Retinal pigment epithelial cell (primary cell): ENCODE data around the gene ATP5F1D.

Experiments used
- DNase-seq: peaks from one replicate; pipeline ENCODE4 v3.0.0-alpha.2; 2010; ENCODE audit warnings: low read depth
- H3K4me3 ChIP-seq: 2 replicates; pipeline ENCODE4 v1.5.1; 2011; ENCODE audit warnings: mild to moderate bottlenecking, low read length, control low read depth, moderate library complexity
- CTCF ChIP-seq: conservative IDR thresholded peaks from 2 replicates; pipeline ENCODE4 v1.5.1; 2011; ENCODE audit warnings: low read depth, low read length, control low read depth, inconsistent platforms

ATP5F1D gene

DNA sequence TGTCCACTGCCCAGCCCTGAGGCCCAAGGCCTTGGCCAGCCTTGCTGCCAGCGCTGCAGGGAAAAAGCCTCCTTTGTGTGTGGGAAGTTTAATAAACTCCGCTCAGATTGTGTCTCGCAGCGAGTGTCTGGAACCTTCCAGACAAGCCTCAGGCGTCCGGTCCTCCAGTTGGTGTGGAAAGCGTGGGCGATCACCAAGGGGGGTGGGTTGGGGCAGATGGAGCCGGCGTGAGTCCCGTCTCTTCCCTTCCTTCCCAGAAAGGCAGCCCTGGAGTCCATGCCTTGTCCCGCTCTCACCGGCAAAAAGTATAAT, 31.4 kb upstream of the ATP5F1D start:
- no peak for TF ChIP-seq CTCF
- no peak overlapping the region for H3K4me3 ChIP-seq
- DNase-seq, result no peak

GRCh38 chr19:1211494-1212234, 29.9 kb upstream of the ATP5F1D start:
- H3K4me3 ChIP-seq, result no peak overlapping the region
- DNase-seq, result no peak
- TF ChIP-seq CTCF, result no peak

DNA sequence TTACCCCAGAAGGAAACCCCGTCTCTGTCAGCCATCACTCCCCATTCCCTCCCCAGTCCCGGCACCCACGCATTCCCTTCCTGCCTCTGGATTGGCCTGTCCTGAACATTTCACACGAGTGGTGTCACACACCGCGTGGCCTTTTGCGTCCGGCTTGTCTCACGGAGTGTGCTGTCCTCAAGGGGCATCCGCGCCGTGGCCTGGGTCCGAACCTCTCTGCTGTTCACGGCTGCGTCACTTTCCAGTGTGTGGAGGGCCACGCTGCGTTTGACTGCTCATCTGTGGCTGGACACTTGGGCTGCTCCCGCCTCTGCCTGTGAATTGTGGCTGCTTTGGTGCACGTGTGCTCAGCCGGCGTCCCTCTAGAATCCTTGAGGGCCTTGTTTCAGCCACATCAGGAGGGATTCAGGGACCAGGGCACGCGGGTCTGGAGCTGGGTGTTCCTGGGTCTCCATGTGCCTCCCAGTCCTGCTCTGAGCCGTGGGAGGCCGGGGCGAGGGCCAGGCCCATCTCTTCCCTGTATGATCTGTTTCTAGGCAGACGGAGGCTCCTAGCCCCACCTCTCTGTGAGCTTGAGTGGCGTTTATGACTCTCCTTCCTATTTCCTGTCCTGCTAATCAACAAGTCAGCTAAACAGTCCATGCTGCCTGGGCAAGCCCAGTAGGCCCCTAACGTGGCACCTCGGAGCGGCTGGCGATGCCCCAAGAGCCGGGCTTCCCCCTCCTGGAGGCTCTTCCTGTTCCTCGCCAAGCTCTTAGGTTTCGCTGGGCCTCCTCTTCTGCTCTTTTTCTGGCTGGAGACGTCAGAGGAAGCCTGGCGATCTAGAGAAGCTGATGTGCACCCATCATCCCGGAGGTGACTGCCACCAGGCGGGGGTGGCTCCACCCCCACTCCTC, 27.9 kb upstream of the ATP5F1D start:
- H3K4me3 ChIP-seq, result no peak overlapping the region
- DNase-seq, result no peak
- no peak for TF ChIP-seq CTCF

DNA sequence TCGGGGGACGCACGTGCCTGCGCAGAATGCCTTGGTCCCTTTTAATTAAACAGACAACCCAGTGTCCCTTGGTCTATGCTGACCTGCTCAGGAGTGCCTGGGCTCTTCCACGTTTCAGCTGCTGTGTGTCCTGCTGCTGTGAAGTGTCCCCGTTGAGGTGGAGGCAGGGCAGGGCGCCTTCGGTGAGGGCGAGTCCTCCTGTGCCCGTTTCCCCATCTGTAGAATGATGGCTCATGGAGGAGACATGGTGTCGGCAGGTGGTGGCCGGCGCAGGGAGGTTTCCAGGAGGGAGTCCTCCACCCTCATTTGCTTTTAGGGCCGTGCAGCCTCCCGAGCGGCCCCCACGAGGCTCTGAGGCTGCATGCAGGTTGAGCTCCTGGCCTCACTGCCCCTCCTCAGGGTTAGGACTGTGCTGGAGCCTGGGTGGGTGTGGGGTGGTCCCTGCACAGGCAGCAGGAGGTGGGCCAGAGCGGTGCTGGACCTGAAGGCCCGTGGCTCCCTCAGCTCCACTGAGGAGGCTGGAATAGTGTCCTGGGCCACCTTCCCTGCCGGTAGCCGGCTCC, 27.2 kb upstream of the ATP5F1D start:
- DNase-seq, result no peak
- no peak overlapping the region for H3K4me3 ChIP-seq
- no peak for TF ChIP-seq CTCF

DNA sequence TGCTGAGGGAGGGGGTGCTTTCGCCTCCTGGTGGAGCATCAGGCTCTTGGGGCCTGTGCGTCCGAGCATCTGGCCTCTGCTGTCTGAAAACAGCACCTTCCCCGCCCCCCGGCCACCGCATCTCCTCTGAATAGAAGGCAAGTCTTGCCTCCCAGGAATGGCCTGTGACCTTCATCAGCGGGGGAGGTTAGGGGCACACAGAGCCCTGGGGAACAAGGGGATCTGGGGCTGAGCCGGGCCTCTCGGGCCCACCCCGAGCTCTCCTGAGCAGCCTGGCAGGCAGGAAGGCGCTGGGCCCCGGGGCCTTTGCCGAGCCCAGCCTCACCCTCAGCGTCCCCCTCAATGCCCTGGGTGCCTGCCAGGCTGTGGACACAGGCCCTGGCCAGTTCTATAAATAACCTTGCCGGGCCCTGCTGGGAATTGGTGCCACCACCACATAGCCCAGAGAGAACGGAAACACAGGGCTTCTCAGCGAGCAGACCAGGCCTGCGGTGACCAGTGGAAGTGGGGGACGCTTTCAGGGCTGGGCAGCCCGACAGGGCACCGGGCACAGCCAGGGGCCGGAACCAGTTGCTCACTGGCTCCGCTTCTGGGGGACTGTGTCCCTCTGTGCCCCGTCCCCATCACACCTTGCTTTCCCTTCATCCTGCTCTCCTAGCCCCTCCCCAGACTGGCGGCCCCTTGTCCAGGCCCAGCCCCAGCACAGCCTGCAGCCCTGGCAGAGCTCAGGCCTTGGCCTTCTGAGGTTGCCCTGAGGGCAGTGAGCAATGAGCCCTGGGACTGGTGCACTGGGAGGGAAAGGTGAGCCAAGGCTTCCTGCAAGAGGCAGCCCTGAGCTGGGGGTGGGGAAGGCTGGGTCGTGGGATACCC, 26.5 kb upstream of the ATP5F1D start:
- TF ChIP-seq CTCF, result peak; percentile 27
- H3K4me3 ChIP-seq, result no peak overlapping the region
- peak; percentile 50 for DNase-seq

DNA sequence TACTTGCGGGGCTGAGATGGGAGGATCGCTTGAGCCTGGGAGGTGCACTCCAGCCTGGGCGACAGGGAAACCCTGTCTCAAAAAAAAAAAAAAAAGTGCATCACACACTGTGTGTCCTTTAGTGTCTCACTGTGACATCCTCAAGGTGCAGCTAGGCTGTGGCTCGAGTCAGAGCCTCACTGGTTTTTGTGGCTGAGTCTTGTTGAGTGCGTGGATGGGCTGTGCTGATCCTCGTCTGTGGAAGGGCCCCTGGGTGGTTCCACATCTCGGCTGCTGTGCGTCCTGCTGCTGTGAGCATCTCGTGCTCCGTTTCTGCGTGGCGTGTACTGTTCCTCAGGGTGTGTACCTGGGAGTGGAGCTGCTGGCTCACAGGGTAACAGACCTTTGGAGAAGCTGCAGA, 24.8 kb upstream of the ATP5F1D start:
- H3K4me3 ChIP-seq, result no peak overlapping the region
- DNase-seq, result no peak
- no peak for TF ChIP-seq CTCF
